ENCODE measurements around the gene CCDC192.

Gene CCDC192

DNA sequence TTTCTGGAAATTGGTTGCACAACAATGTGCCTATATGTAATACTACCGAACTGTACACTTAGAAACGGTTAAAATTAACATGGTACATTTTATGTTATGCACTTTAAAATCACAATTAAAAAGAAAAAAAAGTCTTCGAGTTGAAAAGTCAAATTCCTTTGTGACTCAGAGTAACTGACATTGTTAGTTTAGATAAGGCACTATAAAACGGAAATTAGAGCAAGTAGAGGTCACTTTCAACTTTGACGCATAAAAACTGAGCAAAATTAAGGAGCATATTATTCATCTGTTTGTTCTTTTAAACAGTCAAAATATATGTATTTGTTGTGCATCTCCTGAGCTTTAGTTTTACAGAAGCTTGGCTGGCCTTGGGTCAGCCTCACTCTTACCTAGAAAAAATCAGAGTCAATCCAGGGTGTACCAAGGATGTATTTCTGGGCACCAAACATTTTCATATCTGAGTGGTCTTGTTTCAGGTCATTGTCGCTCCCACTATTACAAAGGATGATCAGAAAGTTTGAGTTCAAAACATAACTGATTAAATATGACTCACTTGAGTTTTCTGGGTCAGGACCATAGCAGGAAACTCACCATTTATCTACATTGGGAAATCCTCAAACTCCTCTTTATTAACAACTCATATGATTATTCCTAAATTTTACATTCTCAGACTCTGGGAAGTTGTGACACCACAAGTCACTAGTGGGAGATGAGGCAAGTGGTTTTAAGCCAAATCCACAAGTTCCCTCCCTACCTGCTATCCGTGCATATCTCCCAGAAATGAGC is 160.6 kb downstream of the CCDC192 start:
- Histone ChIP-seq H3K4ac (ENCODE audit: low read depth in 1 of 2, low read length in 2 of 2) (no peak overlapping the region), H2BK120ac (ENCODE audit: low read depth, low read length) (no peak overlapping the region), H4K8ac (ENCODE audit: low read length) (peak overlapping the region; percentile 36), H2BK15ac (ENCODE audit: low read depth, poor library complexity, severe bottlenecking) (no peak overlapping the region), H3K9ac (ENCODE audit: low read length) (no peak overlapping the region), H2AK5ac (ENCODE audit: low read length, severe bottlenecking) (no peak overlapping the region), H3K4me2 (ENCODE audit: low read length, poor library complexity, severe bottlenecking) (no peak overlapping the region), H3K14ac (ENCODE audit: low read length in 2 of 2) (no peak overlapping the region), H3K23ac (ENCODE audit: low read length in 2 of 2) (no peak overlapping the region), H3K27ac (ENCODE audit: low read length, poor library complexity, severe bottlenecking) (no peak overlapping the region), H4K91ac (ENCODE audit: low read length) (no peak overlapping the region), H3K4me3 (ENCODE audit: insufficient read depth in 1 of 2, low read depth in 1 of 2, low read length in 2 of 2) (no peak overlapping the region), H2BK12ac (ENCODE audit: low read length in 2 of 2) (peak overlapping the region in 1 of 2 experiments; percentile 32), H3K4me1 (ENCODE audit: control insufficient read depth, insufficient read depth, low read depth, low read length) (no peaks in the 10 kb centered on the region), H2AFZ (ENCODE audit: low read depth, low read length) (no peak overlapping the region), H3K9me3 (ENCODE audit: control insufficient read depth, low read length) (no peaks in the 10 kb centered on the region), H2BK5ac (ENCODE audit: low read depth, low read length, poor library complexity, severe bottlenecking) (no peak overlapping the region), H3K36me3 (ENCODE audit: control insufficient read depth in 1 of 2, insufficient read depth in 2 of 2, low read depth in 1 of 2, low read length in 2 of 2) (no peaks in the 10 kb centered on the region), H3K18ac (ENCODE audit: low read depth in 1 of 2, low read length in 2 of 2) (no peak overlapping the region), H3K79me1 (replicated peaks; ENCODE audit: low read length, poor library complexity, severe bottlenecking) (no peaks in the 10 kb centered on the region), H3K27me3 (ENCODE audit: control insufficient read depth in 1 of 2, insufficient read depth in 1 of 2, low read length in 2 of 2) (no peaks in the 10 kb centered on the region)
- no peak for DNase-seq
- 100% methylated on average over 1 of the region's 7 CpGs for WGBS

DNA sequence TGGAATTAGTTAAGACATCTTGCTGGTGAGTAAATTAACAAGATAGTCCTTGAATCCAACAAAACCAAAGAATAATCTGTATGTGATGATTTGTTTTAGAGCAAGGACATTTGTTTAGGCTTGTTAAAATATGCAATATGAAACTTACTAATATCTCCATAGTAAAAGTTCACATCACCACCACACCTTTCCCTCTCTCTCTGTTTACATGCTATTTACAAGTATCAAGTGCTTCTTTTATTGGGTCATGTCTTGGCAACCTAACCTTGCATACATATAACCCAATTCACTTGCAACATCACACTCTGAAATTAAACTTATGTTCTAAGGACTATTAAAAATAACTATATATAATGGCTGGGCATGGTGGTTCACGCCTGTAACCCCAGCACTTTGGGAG is 161.3 kb downstream of the CCDC192 start:
- H3K36me3 ChIP-seq (ENCODE audit: control insufficient read depth in 1 of 2, insufficient read depth in 2 of 2, low read depth in 1 of 2, low read length in 2 of 2) = no peaks in the 10 kb centered on the region
- H3K9me3 ChIP-seq (ENCODE audit: control insufficient read depth, low read length) = no peaks in the 10 kb centered on the region
- no peak overlapping the region for H3K4me3 ChIP-seq (ENCODE audit: insufficient read depth in 1 of 2, low read depth in 1 of 2, low read length in 2 of 2)
- no peak overlapping the region for H3K4me2 ChIP-seq (ENCODE audit: low read length, poor library complexity, severe bottlenecking)
- H2BK5ac ChIP-seq (ENCODE audit: low read depth, low read length, poor library complexity, severe bottlenecking) = no peak overlapping the region
- no peak overlapping the region for H3K18ac ChIP-seq (ENCODE audit: low read depth in 1 of 2, low read length in 2 of 2)
- H3K4me1 ChIP-seq (ENCODE audit: control insufficient read depth, insufficient read depth, low read depth, low read length) = no peaks in the 10 kb centered on the region
- no peak overlapping the region for H3K27ac ChIP-seq (ENCODE audit: low read length, poor library complexity, severe bottlenecking)
- H3K23ac ChIP-seq (ENCODE audit: low read length in 2 of 2) = no peak overlapping the region
- no peak overlapping the region for H2AFZ ChIP-seq (ENCODE audit: low read depth, low read length)
- H2AK5ac ChIP-seq (ENCODE audit: low read length, severe bottlenecking) = no peak overlapping the region
- no peaks in the 10 kb centered on the region for H3K27me3 ChIP-seq (ENCODE audit: control insufficient read depth in 1 of 2, insufficient read depth in 1 of 2, low read length in 2 of 2)
- DNase-seq = no peak
- WGBS = 96% methylated on average over 1 of the region's 1 CpG
- no peak overlapping the region for H4K91ac ChIP-seq (ENCODE audit: low read length)
- no peaks in the 10 kb centered on the region for H3K79me1 ChIP-seq (replicated peaks; ENCODE audit: low read length, poor library complexity, severe bottlenecking)
- H2BK15ac ChIP-seq (ENCODE audit: low read depth, poor library complexity, severe bottlenecking) = no peak overlapping the region
- no peak overlapping the region for H3K9ac ChIP-seq (ENCODE audit: low read length)
- H4K8ac ChIP-seq (ENCODE audit: low read length) = no peak overlapping the region
- no peak overlapping the region for H3K14ac ChIP-seq (ENCODE audit: low read length in 2 of 2)
- no peak overlapping the region for H2BK120ac ChIP-seq (ENCODE audit: low read depth, low read length)
- H2BK12ac ChIP-seq (ENCODE audit: low read length in 2 of 2) = no peak overlapping the region
- no peak overlapping the region for H3K4ac ChIP-seq (ENCODE audit: low read depth in 1 of 2, low read length in 2 of 2)

DNA sequence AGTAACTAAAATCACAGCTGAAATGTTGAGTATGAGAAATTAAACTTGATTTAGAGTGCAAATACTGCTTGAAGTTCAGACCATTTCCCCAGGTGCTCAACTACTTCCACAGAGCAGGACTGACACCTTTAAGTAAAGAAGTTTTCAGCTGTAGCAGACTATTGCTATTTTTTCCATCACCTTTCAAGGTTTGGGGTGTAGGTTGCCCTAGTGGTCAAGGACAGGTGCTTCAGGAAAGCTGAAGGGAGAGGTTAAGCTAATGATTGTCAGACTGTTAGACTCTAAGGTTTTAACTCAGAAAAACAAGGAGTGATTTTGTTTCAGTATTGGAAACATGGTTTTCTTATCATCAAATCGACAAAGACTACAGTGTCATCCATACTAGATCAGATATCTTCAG is 162.1 kb downstream of the CCDC192 start:
- H4K8ac ChIP-seq (ENCODE audit: low read length) = no peak overlapping the region
- DNase-seq = no peak
- no peak overlapping the region for H3K4ac ChIP-seq (ENCODE audit: low read depth in 1 of 2, low read length in 2 of 2)
- no peak overlapping the region for H2BK15ac ChIP-seq (ENCODE audit: low read depth, poor library complexity, severe bottlenecking)
- H3K4me1 ChIP-seq (ENCODE audit: control insufficient read depth, insufficient read depth, low read depth, low read length) = no peaks in the 10 kb centered on the region
- no peak overlapping the region for H3K18ac ChIP-seq (ENCODE audit: low read depth in 1 of 2, low read length in 2 of 2)
- H3K79me1 ChIP-seq (replicated peaks; ENCODE audit: low read length, poor library complexity, severe bottlenecking) = no peaks in the 10 kb centered on the region
- H4K91ac ChIP-seq (ENCODE audit: low read length) = no peak overlapping the region
- no peaks in the 10 kb centered on the region for H3K9me3 ChIP-seq (ENCODE audit: control insufficient read depth, low read length)
- no peak overlapping the region for H3K23ac ChIP-seq (ENCODE audit: low read length in 2 of 2)
- H3K14ac ChIP-seq (ENCODE audit: low read length in 2 of 2) = no peak overlapping the region
- H2BK12ac ChIP-seq (ENCODE audit: low read length in 2 of 2) = no peak overlapping the region
- no peak overlapping the region for H3K4me2 ChIP-seq (ENCODE audit: low read length, poor library complexity, severe bottlenecking)
- H3K9ac ChIP-seq (ENCODE audit: low read length) = no peak overlapping the region
- no peak overlapping the region for H3K4me3 ChIP-seq (ENCODE audit: insufficient read depth in 1 of 2, low read depth in 1 of 2, low read length in 2 of 2)
- no peak overlapping the region for H2BK120ac ChIP-seq (ENCODE audit: low read depth, low read length)
- no peak overlapping the region for H2AFZ ChIP-seq (ENCODE audit: low read depth, low read length)
- no CpG with 5 or more reads among the region's 1 CpG for WGBS
- H3K27me3 ChIP-seq (ENCODE audit: control insufficient read depth in 1 of 2, insufficient read depth in 1 of 2, low read length in 2 of 2) = no peaks in the 10 kb centered on the region
- no peak overlapping the region for H2BK5ac ChIP-seq (ENCODE audit: low read depth, low read length, poor library complexity, severe bottlenecking)
- H3K27ac ChIP-seq (ENCODE audit: low read length, poor library complexity, severe bottlenecking) = no peak overlapping the region
- H2AK5ac ChIP-seq (ENCODE audit: low read length, severe bottlenecking) = no peak overlapping the region
- no peaks in the 10 kb centered on the region for H3K36me3 ChIP-seq (ENCODE audit: control insufficient read depth in 1 of 2, insufficient read depth in 2 of 2, low read depth in 1 of 2, low read length in 2 of 2)

DNA sequence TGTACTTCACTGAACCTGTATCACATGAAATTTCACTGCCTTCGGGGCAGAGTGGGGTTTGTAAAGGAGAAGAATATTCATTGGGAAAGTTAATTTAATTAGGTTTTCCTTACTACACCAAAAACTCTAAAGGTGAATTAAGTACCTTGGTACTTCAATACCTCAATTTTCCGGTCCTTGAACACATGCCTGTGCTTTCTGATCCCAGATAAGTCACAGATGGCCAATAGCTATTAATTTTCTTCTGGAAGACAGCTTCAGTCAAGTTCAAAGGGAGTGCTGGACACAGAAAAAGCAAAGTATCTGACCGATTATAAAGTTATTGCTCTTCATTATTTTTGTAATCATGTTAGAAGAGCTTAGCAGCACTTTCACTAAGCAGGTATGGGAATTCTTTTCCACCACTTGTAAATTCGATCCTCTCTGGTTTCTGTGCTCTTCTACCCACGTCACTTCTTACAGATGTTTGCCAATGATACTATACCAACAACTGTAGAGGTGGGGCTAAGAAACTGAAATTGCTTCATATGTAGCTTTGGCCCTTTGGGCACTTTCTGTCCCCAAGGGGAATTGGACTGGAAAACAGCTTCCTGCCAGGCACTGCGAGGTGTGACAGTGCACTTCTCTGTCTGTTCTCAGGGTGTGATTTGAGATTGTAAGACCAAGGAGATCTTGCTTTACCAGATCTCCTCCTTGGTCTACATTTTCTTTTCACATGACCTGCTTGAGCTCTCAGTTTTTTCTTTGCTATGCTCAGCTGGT is 164.0 kb downstream of the CCDC192 start:
- WGBS = 89% methylated on average over 4 of the region's 6 CpGs
- H2BK15ac ChIP-seq (ENCODE audit: low read depth, poor library complexity, severe bottlenecking) = no peak overlapping the region
- H3K9ac ChIP-seq (ENCODE audit: low read length) = no peak overlapping the region
- H4K91ac ChIP-seq (ENCODE audit: low read length) = no peak overlapping the region
- H2BK12ac ChIP-seq (ENCODE audit: low read length in 2 of 2) = no peak overlapping the region
- no peak overlapping the region for H3K14ac ChIP-seq (ENCODE audit: low read length in 2 of 2)
- no peak overlapping the region for H3K18ac ChIP-seq (ENCODE audit: low read depth in 1 of 2, low read length in 2 of 2)
- H4K8ac ChIP-seq (ENCODE audit: low read length) = no peak overlapping the region
- no peak overlapping the region for H2AK5ac ChIP-seq (ENCODE audit: low read length, severe bottlenecking)
- H2BK5ac ChIP-seq (ENCODE audit: low read depth, low read length, poor library complexity, severe bottlenecking) = no peak overlapping the region
- no peak overlapping the region for H3K23ac ChIP-seq (ENCODE audit: low read length in 2 of 2)
- no peaks in the 10 kb centered on the region for H3K79me1 ChIP-seq (replicated peaks; ENCODE audit: low read length, poor library complexity, severe bottlenecking)
- no peaks in the 10 kb centered on the region for H3K36me3 ChIP-seq (ENCODE audit: control insufficient read depth in 1 of 2, insufficient read depth in 2 of 2, low read depth in 1 of 2, low read length in 2 of 2)
- H3K27ac ChIP-seq (ENCODE audit: low read length, poor library complexity, severe bottlenecking) = no peak overlapping the region
- no peak overlapping the region for H3K4ac ChIP-seq (ENCODE audit: low read depth in 1 of 2, low read length in 2 of 2)
- no peak overlapping the region for H3K4me3 ChIP-seq (ENCODE audit: insufficient read depth in 1 of 2, low read depth in 1 of 2, low read length in 2 of 2)
- H3K4me2 ChIP-seq (ENCODE audit: low read length, poor library complexity, severe bottlenecking) = no peak overlapping the region
- no peak for DNase-seq
- H3K27me3 ChIP-seq (ENCODE audit: control insufficient read depth in 1 of 2, insufficient read depth in 1 of 2, low read length in 2 of 2) = no peaks in the 10 kb centered on the region
- H2AFZ ChIP-seq (ENCODE audit: low read depth, low read length) = no peak overlapping the region
- no peak overlapping the region for H2BK120ac ChIP-seq (ENCODE audit: low read depth, low read length)
- no peaks in the 10 kb centered on the region for H3K9me3 ChIP-seq (ENCODE audit: control insufficient read depth, low read length)
- H3K4me1 ChIP-seq (ENCODE audit: control insufficient read depth, insufficient read depth, low read depth, low read length) = no peaks in the 10 kb centered on the region

All from mesenchymal stem cell (in vitro differentiated cells and primary cell).